ENCODE measurements around the gene TSPYL4.

The TSPYL4 gene

DNA sequence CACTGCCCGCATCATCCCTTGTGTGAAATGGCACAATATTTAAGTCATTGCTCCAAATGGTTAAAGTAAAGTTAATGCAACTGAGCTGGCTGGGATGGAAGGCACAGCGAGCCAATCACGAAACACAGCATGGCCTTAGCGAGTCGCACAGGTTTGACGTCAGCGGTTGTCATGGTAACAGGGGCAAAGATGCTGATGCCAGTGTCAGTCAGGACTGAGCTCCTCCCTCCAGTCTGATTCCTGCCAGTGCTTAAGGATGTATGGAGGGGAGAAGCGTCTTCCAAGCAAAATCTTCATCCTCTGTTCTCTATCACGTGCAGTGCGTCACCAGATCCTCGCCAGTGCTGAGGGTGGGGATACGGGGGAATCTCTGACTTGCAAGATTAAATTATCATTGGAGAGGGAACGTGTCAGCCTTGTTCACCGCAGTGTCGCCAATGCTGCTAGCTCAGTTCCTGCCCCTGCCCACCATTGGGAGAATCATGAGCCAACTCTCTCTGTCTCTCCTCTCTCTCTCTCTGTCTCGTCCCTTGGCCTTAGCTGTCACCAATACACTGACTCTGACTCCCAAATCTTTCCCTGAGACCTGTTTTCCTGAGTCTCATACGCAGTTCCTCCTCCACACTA lies 24.5 kb downstream of the TSPYL4 start:
- DNase-seq (ENCODE audit: low read depth, low spot score): peak; percentile 95

DNA sequence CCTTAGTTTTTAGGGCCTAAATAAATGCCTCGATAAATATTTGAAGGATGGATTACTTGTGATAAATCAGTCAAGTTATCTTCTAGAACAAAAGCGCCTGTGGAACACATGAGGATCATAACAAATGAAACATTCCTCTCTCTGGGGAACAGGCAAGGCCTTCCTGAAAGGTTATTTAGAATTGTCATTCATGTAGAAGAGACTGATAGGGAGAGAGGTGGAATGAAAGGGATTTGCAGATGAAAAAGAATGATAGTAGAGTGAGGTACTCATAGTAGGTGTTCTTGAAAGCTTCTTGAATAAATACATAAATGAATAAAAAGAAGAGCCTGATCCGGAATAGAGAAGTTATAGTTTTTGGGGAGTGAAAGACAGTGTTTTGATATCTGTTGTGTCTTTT lies 30.5 kb downstream of the TSPYL4 start:
- no peak for DNase-seq (ENCODE audit: low read depth, low spot score)

DNA sequence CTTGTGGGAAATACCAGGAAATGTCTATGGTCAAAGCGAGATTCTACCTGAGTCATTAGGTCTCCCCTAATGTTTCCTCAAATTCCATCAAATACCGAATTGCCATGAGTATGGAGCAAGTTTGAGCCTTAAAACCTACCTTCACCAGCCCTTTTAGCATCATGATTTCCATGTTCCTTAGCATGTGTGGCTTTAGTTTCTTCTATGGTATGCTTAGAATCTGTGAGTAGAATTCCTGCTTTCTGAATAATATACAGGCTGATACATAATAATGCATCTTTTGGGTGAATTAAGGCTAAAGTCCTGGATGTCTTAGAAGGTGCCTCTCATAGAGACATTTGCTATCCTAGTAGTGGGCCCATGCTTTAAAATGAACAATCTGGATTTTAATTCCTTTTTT lies 32.0 kb downstream of the TSPYL4 start:
- no peak for DNase-seq (ENCODE audit: low read depth, low spot score)

DNA sequence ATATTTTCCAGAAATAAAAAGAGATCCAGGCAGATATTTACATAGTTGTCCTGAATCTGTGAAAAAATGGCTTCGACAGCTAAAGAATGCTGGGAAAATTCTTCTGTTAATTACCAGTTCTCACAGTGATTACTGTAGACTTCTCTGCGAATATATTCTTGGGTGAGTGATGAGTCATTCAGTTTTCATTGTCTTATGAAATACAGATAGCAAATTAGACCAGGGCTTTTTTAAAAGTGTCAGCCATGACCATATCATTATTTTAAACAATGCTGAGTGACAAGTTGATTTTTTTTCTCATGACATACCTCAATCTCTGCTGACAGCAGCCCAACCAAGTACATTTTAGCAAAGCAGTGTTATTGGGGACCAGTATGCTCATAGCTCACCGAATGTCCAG lies 32.8 kb downstream of the TSPYL4 start:
- no peak for DNase-seq (ENCODE audit: low read depth, low spot score)

DNA sequence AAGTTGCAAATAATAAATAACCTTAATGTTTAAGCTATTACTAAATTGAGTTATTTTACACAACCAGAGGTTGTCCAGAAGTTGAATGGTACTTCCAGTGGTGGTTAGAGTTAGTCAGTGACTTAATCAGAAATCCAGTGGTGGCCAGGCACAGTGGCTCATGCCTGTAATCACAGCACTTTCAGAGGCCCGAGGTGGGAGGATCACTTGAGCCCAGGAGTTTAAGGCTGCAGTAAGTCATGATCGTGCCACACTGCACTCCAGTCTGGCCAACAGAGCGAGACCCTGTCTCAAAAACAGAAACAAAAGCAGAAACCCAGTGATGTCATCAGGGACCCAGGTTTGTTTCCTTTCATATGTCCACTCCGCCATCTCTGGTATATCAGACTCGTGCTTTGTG lies 35.0 kb downstream of the TSPYL4 start:
- no peak for DNase-seq (ENCODE audit: low read depth, low spot score)

DNA sequence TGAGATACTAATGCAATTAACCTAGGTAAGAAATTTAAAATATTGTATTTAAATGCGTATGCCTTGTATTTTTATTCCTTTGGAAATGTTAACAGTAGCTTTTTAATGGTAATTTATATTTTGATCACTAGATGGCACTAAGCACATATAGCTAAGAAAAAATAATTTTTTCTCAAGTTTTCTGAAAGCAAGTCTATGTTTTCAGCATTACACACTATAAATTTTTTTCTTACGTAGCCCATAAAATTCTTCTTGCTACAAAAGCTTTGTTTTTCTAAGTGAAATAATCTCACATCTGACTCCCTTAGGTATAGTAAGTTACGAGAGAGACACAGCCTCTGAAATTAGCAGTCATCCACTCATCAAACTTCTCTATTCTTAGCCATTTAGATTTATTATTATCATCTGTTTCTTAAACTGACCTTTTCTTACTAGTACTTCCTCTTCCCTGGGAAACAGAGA lies 35.7 kb downstream of the TSPYL4 start:
- DNase-seq (ENCODE audit: low read depth, low spot score): no peak

DNA sequence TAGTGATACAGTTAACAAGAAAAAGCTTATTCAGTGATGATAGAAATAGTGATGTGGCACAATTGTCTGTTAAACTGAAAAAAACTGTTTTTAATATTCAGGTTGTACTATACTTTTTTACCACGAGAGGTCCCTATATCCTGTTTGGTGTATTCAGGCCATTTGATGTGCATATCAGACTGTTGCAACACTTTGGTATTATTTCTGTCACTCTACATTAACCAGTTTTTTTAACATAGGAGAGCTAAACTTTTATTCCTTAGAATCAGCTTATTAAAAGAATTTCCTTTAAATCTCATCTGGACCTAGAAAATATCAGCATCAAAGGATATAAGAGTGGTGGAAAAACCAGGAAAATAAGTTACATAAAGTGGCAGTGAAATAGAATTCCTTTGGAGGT lies 36.8 kb downstream of the TSPYL4 start:
- no peak for DNase-seq (ENCODE audit: low read depth, low spot score)

DNA sequence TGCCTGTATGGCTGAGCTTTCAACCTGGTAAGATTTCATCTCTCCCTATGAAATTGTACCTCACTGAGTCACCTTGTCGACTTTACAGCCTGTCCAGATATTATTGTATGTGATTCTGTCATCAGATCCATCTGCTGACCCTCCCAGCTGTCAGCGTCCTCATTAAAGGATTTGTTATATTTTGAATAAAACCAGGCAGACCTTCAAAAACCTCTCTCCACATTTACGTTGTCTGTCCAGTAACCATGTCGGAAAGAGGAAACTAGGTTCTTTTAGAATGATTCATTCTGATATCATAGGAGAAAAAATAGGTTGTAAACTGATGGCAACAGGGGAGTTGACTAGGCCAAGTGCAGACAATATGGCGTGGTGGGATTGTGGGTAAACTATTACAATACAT lies 38.5 kb downstream of the TSPYL4 start:
- DNase-seq (ENCODE audit: low read depth, low spot score): no peak

DNA sequence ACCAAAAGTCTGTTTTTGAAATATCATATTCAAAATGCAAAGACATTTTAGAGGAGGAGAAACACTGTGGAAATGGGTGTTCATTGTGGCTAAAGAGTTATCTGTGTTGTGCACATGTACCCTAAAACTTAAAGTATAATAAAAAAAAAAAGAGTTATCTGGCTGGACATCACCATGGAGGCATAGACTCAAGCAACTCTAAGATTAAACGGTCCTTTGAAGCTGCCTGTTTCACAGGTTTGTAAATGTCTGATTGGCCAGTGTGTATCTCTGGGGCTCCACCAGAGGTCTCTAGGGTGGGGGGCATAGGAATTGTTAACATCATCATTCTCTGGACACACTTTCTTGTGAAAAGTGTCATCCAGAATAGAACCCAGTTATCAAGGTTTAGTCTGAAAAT lies 39.2 kb downstream of the TSPYL4 start:
- DNase-seq (ENCODE audit: low read depth, low spot score): no peak

DNA sequence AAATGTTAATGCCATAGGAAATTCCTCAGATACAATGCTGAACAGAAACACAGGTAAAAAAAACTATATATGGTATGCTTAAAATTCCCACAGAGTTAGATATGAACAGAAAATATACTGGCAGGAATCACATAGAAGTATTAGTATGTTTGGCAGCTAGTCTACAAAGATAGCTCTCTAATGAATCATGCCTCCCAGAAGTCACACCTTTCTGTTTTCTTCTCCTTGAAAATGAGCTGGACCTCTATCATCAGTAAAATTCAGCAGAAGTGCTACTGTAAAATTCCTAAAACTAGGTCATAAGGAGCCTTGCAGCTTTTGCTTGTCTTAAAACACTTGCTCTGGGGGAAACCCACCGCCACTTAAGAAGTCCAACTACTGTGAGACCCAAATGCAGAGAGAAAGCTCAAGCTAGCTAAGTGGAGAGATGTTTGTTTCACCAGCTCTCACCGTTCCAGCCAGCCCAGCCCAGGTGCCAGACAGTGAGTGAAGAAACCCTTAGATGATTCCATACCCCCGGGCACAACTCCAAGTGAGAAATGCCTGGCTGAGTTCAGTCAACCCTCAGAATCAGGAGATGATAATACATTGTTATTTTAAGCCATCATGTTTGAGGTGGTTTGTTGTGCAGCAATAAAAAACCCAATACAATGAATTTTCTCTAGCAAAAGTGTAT lies 43.0 kb downstream of the TSPYL4 start:
- DNase-seq (ENCODE audit: low read depth, low spot score): no peak

DNA sequence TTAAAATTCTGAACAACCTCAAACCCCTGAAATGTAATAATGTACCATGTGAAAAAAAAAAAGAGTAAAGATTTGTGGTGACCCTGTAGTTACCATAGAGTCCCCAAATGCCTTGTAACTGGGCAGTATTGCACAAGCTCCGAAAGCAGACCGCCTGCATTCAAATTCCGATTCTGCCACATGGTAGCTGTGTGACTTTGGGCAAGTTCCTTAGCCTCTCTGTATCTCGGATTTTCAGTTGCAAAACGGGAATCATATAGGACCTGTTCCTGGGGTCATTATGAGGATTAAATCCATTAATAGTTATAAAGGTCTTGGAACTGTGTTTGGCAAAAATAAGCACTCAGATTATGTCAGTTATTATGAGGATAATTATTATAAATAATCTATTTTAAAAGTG lies 43.6 kb downstream of the TSPYL4 start:
- no peak for DNase-seq (ENCODE audit: low read depth, low spot score)

DNA sequence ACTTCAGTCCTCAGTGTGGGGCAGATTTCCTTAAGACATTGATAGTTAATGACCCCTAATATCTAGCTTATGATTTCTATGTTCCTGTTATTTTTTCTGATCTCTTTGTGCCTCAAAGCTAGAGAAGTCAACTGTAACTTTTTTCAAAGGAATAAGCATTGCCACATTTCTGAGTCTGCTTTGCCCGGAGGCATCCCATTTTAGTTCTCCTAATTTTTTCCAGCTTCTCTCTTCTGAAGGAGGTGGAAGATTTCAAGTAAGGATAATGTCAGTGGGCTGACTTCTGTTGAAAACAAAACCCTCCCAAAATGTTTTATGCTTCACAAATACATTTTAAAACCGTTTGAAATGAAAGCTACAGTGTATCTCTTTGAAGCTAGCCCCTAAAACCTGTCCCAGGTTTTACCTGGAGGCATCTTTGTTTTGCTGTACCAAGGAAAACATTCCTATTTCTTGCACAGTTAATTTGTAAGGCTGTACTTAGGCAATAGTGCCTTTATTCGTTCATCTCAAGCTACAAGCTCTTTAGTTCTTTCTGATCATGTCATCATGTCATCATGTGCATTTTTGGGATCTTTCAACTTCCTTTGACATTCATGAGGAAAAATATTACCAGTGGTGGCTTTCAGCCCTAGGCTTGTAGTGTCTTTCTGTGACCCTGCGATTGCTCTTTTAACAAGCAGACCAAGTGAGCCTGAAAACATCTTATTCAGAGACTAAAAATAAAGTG lies 45.7 kb downstream of the TSPYL4 start:
- DNase-seq (ENCODE audit: low read depth, low spot score): no peak

DNA sequence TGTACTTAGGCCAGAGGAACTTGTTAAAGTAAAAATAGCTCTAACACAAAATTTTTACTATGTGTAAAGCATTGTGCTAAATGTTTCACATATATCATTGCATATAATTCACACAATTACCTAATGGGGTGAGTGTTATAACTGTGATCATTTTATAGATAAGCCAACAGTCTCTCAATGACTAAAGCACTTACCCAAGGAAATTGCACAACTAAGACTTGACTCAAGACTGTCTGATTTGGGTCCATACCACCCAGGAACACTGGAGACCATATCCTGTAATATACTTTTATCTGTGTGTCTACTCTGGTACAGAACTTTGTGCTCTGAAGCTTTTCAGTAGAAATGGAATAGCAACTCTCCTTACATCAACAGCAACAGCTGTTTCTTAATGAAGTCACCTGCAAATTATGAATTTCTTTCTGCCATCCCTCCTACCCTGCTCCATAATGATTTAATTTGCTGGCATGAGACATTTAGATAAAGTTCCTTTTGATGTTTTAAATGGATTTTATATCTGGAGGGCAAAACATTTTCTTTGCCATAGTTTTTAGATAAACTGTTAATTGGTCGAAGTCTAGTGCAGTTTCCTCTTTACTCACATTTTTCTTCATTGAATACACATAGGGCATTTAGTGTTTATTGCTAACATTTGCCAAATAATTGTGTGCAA lies 47.5 kb downstream of the TSPYL4 start:
- DNase-seq (ENCODE audit: low read depth, low spot score): no peak

DNA sequence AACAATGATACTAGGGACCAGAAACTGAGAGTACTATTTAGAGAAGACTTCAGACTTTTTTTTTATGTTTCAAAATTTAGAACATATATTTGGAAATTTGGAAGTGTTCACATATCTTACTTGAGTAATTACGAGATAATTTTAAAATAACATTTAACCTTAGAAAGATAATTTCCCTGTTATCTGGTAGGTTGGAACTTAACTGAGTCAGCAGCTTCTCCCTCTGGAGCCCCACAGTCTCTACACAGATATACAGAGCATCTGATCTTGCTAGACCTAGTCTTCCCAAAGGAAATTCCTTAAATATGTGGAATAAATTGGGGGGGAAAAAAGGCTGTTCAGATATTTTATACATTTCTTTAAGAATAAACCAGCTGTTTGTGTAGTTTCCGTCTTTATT lies 48.6 kb downstream of the TSPYL4 start:
- no peak for DNase-seq (ENCODE audit: low read depth, low spot score)

DNA sequence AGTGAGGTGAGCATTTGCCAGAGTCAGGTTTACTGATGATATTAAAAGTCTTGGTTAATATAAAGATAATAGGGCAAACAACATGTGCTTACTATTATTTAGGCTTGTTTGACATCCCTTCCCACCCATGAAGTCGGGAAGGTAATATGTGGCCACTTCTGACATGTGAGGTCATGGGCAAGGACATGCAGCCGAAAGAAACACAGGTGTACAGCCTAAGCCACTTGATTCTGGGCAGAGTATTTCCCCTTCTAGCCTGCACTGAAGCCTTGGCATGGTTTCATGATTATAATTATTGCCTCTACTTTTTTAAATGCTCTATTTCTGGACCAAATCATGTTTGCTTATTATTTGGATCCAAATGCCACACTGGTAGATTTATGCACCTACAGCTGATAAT lies 52.3 kb downstream of the TSPYL4 start:
- no peak for DNase-seq (ENCODE audit: low read depth, low spot score)

DNA sequence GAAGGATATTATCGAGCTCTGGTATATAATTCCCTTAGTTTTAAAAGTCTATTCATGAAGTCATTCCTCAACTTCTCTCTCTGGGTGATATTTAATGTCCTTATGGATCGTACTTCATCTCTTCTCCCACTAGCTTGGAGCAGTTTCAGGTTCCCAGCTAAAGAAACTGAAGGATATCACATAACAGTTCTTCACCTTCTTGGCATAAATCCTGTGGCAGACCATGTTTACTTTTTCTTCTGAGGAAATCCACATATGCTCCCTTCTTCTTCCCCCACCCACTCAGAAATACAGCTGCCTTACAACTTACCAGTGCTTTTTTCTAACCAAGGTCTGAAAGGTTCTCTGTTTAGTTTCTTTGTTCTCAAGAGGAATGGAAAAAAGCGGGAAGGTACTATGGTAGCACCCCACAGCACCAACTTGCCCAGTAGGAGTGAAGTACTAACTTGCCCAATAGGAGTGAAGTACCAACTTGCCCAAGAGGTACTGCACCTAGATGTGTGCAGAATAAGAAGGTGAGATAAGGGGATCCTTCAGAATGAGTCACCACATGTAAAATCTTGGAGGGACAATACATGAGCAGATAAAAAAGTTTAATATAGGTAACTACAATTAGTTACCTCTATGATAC lies 53.1 kb downstream of the TSPYL4 start:
- DNase-seq (ENCODE audit: low read depth, low spot score): no peak

Data from iPS DF 19.7 (cell line).